ENCODE measurements around the gene POC5.

GRCh38 chr5:75712091-75712490, 5.1 kb downstream of the POC5 start:
- TF ChIP-seq CTCF (IDR thresholded peaks at IDR 0.05; ENCODE audit: borderline replicate concordance, extremely low read depth, low read length, poor library complexity, severe bottlenecking), result no peak
- no peak for TF ChIP-seq EZH2 (IDR thresholded peaks at IDR 0.05; ENCODE audit: borderline replicate concordance, low read depth, low read length, severe bottlenecking)

Measured in DND-41 (cell line).